Ovary (tissue), 3 donors: ENCODE measurements around the gene CCDC80.

Source experiments
- EP300 ChIP-seq: sonication (generic); formaldehyde crosslinking; IDR thresholded peaks from one replicate; pipeline ENCODE4 v1.6.1; 2017; ENCODE audit warnings: antibody characterized with exemption
- POLR2A ChIP-seq: fragments of 450-650 bp; IDR thresholded peaks from one replicate; pipeline ENCODE4 v1.6.1; 2017; ENCODE audit warnings: antibody characterized with exemption, mild to moderate bottlenecking, moderate library complexity
- TF ChIP-seq, protein P1 (sequence below), 3 donors: fragments of 450-650 bp in 2 of 3; fragments of 200-600 bp in 1 of 3; IDR thresholded peaks; one replicate each; pipeline versions ENCODE4 v1.5.1 to v1.8.0; 2016 to 2022; ENCODE audit warnings: antibody characterized with exemption in 3 of 3, mild to moderate bottlenecking in 1 of 3
- donor health status: DM: no; HTN: no; CAD: no.

DNA sequence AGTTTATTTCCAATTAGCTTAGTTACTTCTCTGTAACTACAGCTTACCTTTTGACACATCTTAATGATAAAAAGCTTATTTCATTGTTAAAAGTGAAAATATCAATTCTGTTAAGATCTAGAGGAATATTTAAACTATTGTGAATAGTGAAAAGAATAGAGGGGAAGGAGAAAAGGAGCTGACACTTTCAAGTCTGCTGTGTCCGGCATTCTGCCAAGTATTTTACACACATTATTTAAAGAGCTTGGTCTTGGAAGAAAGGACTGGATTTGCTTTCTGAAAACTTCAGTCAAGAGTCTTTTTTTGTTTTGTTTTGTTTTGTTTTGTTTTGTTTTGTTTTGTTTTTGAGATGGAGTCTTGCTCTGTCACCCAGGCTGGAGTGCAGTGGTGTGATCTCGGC is 34.8 kb downstream of the CCDC80 start:
- TF ChIP-seq, protein P1, sequence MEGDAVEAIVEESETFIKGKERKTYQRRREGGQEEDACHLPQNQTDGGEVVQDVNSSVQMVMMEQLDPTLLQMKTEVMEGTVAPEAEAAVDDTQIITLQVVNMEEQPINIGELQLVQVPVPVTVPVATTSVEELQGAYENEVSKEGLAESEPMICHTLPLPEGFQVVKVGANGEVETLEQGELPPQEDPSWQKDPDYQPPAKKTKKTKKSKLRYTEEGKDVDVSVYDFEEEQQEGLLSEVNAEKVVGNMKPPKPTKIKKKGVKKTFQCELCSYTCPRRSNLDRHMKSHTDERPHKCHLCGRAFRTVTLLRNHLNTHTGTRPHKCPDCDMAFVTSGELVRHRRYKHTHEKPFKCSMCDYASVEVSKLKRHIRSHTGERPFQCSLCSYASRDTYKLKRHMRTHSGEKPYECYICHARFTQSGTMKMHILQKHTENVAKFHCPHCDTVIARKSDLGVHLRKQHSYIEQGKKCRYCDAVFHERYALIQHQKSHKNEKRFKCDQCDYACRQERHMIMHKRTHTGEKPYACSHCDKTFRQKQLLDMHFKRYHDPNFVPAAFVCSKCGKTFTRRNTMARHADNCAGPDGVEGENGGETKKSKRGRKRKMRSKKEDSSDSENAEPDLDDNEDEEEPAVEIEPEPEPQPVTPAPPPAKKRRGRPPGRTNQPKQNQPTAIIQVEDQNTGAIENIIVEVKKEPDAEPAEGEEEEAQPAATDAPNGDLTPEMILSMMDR (IDR thresholded peaks at IDR 0.05) = no peak
- no peak for TF ChIP-seq POLR2A
- no peak for TF ChIP-seq EP300
